HepG2 (cell line): Measurements from ENCODE around the gene TEDC1. TPM values are rescaled to one million over a fixed set of nuclear protein-coding genes. Genes with fewer than 3 reads are reported as not detected.
A peak's percentile ranks its signal among the peaks of the same experiment; 100 is the strongest.

Experiments used
- ARID2 ChIP-seq: sonication (generic); formaldehyde crosslinking; IDR thresholded peaks from 2 replicates; pipeline ENCODE4 v1.8.1; 2022; ENCODE audit warnings: mild to moderate bottlenecking, missing genetic modification reagents, borderline replicate concordance
- BHLHE40 ChIP-seq: IDR thresholded peaks from 2 replicates; pipeline ENCODE4 v1.6.1; 2011; ENCODE audit warnings: low read length, improper control_type of control experiment
- ESRRA ChIP-seq: sonication (generic); formaldehyde crosslinking; IDR thresholded peaks from 2 replicates; pipeline ENCODE4 v1.5.1; 2020; ENCODE audit warnings: mild to moderate bottlenecking, low read depth, missing genetic modification reagents
- HMGA1 ChIP-seq: sonication (generic); formaldehyde crosslinking; conservative IDR thresholded peaks from 2 replicates; pipeline ENCODE4 v1.4.0; 2020; ENCODE audit warnings: missing genetic modification reagents
- KLF13 ChIP-seq: sonication (generic); formaldehyde crosslinking; IDR thresholded peaks from 2 replicates; pipeline ENCODE4 v1.4.0; 2020; ENCODE audit warnings: mild to moderate bottlenecking, missing genetic modification reagents
- NR2F6 ChIP-seq, 2 experiments: IDR thresholded peaks; 2 replicates each; pipeline ENCODE4 v1.6.1; 2016; ENCODE audit warnings: antibody characterized with exemption in 1 of 2, mild to moderate bottlenecking in 1 of 2
- RBM22 ChIP-seq: fragments of 200-400 bp; formaldehyde crosslinking; optimal IDR thresholded peaks from 2 replicates; pipeline ENCODE3; 2017; ENCODE audit warnings: mild to moderate bottlenecking, low read length, moderate library complexity
- RELA ChIP-seq: sonication (generic); formaldehyde crosslinking; IDR thresholded peaks from 2 replicates; pipeline ENCODE4 v1.4.0; 2020; ENCODE audit warnings: missing genetic modification reagents
- REXO4 ChIP-seq: sonication (generic); formaldehyde crosslinking; IDR thresholded peaks from 2 replicates; pipeline ENCODE4 v1.8.0; 2022; ENCODE audit warnings: missing genetic modification reagents, mild to moderate bottlenecking, borderline replicate concordance
- RXRA ChIP-seq: sonication (generic); formaldehyde crosslinking; IDR thresholded peaks from 2 replicates; pipeline ENCODE4 v1.5.1; 2020; ENCODE audit warnings: missing genetic modification reagents
- SP5 ChIP-seq: IDR thresholded peaks from 2 replicates; pipeline ENCODE4 v1.6.1; 2016; ENCODE audit warnings: low read depth, borderline replicate concordance
- SRY ChIP-seq: sonication (generic); formaldehyde crosslinking; IDR thresholded peaks from 2 replicates; pipeline ENCODE4 v1.8.0; 2022; ENCODE audit warnings: mild to moderate bottlenecking, missing genetic modification reagents
- TBP ChIP-seq: sonication (generic); formaldehyde crosslinking; IDR thresholded peaks from 2 replicates; pipeline ENCODE4 v1.5.0; 2020; ENCODE audit warnings: missing genetic modification reagents
- ZC3H13 ChIP-seq: sonication (generic); formaldehyde crosslinking; IDR thresholded peaks from 2 replicates; pipeline ENCODE4 v1.8.1; 2023; ENCODE audit warnings: mild to moderate bottlenecking, missing genetic modification reagents, moderate library complexity
- ZNF614 ChIP-seq: IDR thresholded peaks from 2 replicates; pipeline ENCODE4 v1.6.1; 2018; ENCODE audit warnings: missing biosample characterization, missing genetic modification reagents, inconsistent platforms, borderline replicate concordance
- ZNF790 ChIP-seq: sonication (generic); formaldehyde crosslinking; IDR thresholded peaks from 2 replicates; pipeline ENCODE4 v1.8.0; 2022; ENCODE audit warnings: missing genetic modification reagents, mild to moderate bottlenecking, borderline replicate concordance
- polyA plus RNA-seq, 8 experiments: library from polyadenylated mRNA; depleted of rRNA in 3 of 8; stranded (reverse) in 7 of 8; unstranded in 1 of 8; fragments of >200 nt; fragmentation: Illumina TruSeq in 4 of 8; extraction: Trizol in 4 of 8; gene quantifications; 2 replicates each; pipeline versions ENCODE4 v1.2.1 to v1.2.3, GENCODE V29; 2011 to 2016; ENCODE audit warnings: low read depth in 4 of 8, missing spikeins in 1 of 8, mixed read lengths in 1 of 8; ENCODE audit not compliant: insufficient read depth in 1 of 8
- total RNA-seq, 5 experiments: library from RNA; depleted of rRNA; stranded (reverse); fragments of >200 nt; fragmentation: Illumina TruSeq; extraction: Trizol; gene quantifications; 2 replicates each; pipeline ENCODE4 v1.2.3, GENCODE V29; 2016; ENCODE audit warnings: low read depth in 1 of 5
- TF ChIP-seq, protein P1 (sequence below): sonication (generic); formaldehyde crosslinking; conservative IDR thresholded peaks from 2 replicates; pipeline ENCODE4 v1.4.0; 2020; ENCODE audit warnings: missing genetic modification reagents
- TF ChIP-seq, protein P2 (sequence below): sonication (generic); formaldehyde crosslinking; IDR thresholded peaks from 2 replicates; pipeline ENCODE4 v1.5.0; 2020; ENCODE audit warnings: mild to moderate bottlenecking, missing genetic modification reagents
- TF ChIP-seq, protein P3 (sequence below): IDR thresholded peaks from 2 replicates; pipeline ENCODE4 v1.6.1; 2012; ENCODE audit warnings: low read length, improper control_type of control experiment
- TF ChIP-seq, protein P4 (sequence below): sonication (generic); formaldehyde crosslinking; IDR thresholded peaks from 2 replicates; pipeline ENCODE4 v1.5.0; 2020; ENCODE audit warnings: mild to moderate bottlenecking, missing genetic modification reagents, borderline replicate concordance

TEDC1 gene
- total and polyA plus RNA-seq, 2 of the 13 experiments (the other 11 are each of a cell fraction or from before 2014, with no cell fraction given): 5.7 to 27.4 TPM

DNA sequence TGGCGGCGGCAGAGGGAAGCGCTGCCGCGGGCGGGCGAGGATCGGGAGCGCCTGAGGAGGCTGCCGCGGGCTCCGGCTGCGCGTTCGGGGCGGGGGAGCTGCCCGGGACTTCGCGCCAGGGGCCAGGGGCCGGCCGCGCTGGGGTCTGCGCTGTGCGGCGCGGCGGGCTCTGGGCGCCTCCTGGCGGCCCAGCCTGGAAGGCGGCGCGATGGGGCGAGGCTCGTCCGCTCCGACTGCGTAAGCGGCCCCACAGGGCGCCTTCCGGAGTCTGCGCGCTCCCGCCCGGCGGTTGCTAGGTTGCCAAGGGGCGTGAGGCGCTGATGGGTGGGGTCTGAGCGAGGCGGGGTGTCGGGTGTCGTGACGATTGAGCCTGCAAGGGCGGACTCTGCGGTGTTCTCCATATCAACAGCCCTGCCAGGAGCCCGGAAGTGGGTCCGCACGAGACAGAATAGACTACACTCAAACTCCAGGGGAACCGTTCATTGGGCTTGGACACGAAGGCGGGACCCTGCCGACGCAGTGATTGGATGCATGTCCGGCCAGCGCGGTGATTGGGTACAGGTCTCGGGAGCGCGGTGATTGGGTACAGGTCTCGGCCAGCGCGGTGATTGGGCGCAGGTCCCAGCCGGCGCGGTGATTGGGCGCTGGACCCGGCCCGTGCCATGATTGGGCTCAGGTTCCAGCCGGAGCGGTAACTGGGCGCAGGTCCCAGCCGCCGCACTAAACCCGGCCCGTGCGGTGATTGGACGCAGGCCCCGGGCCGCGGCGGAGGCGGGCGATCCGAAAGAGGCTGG lies at the start of gene TEDC1 (continued):
- TF ChIP-seq, protein P1, sequence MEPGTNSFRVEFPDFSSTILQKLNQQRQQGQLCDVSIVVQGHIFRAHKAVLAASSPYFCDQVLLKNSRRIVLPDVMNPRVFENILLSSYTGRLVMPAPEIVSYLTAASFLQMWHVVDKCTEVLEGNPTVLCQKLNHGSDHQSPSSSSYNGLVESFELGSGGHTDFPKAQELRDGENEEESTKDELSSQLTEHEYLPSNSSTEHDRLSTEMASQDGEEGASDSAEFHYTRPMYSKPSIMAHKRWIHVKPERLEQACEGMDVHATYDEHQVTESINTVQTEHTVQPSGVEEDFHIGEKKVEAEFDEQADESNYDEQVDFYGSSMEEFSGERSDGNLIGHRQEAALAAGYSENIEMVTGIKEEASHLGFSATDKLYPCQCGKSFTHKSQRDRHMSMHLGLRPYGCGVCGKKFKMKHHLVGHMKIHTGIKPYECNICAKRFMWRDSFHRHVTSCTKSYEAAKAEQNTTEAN (CRISPR knock-in tag): peak; percentile 64
- TF ChIP-seq, protein P2, sequence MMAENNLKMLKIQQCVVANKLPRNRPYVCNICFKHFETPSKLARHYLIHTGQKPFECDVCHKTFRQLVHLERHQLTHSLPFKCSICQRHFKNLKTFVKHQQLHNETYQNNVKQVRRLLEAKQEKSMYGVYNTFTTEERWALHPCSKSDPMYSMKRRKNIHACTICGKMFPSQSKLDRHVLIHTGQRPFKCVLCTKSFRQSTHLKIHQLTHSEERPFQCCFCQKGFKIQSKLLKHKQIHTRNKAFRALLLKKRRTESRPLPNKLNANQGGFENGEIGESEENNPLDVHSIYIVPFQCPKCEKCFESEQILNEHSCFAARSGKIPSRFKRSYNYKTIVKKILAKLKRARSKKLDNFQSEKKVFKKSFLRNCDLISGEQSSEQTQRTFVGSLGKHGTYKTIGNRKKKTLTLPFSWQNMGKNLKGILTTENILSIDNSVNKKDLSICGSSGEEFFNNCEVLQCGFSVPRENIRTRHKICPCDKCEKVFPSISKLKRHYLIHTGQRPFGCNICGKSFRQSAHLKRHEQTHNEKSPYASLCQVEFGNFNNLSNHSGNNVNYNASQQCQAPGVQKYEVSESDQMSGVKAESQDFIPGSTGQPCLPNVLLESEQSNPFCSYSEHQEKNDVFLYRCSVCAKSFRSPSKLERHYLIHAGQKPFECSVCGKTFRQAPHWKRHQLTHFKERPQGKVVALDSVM: no peak; the same call in 1 of the 2 replicates
- TF ChIP-seq RELA (CRISPR knock-in tag) (no peak), BHLHE40 (peak; percentile 74), KLF13 (no peak), ZNF614 (CRISPR knock-in tag) (no peak), ESRRA (CRISPR knock-in tag) (no peak; the same call in 1 of the 2 replicates), ZNF790 (CRISPR knock-in tag) (peak; percentile 90; the same call in 1 of the 2 replicates), SP5 (CRISPR knock-in tag) (peak; percentile 16; the same call in 1 of the 2 replicates), SRY (CRISPR knock-in tag) (no peak), RXRA (CRISPR knock-in tag) (peak; percentile 13), REXO4 (CRISPR knock-in tag) (0 out of 2 replicates have a peak, but pooled peaks have one; percentile 63), RBM22 (peak; percentile 77), HMGA1 (CRISPR knock-in tag) (no peak), ZC3H13 (peak; percentile 100), TBP (CRISPR knock-in tag) (no peak; the same call in 1 of the 2 replicates), ARID2 (CRISPR knock-in tag) (peak; percentile 48; the same call in 1 of the 2 replicates), NR2F6 (IDR thresholded peaks at IDR 0.05) (no peak), NR2F6 (CRISPR knock-in tag; IDR thresholded peaks at IDR 0.05) (peak; percentile 41; the same call in 1 of the 2 replicates)
- TF ChIP-seq, protein P3, sequence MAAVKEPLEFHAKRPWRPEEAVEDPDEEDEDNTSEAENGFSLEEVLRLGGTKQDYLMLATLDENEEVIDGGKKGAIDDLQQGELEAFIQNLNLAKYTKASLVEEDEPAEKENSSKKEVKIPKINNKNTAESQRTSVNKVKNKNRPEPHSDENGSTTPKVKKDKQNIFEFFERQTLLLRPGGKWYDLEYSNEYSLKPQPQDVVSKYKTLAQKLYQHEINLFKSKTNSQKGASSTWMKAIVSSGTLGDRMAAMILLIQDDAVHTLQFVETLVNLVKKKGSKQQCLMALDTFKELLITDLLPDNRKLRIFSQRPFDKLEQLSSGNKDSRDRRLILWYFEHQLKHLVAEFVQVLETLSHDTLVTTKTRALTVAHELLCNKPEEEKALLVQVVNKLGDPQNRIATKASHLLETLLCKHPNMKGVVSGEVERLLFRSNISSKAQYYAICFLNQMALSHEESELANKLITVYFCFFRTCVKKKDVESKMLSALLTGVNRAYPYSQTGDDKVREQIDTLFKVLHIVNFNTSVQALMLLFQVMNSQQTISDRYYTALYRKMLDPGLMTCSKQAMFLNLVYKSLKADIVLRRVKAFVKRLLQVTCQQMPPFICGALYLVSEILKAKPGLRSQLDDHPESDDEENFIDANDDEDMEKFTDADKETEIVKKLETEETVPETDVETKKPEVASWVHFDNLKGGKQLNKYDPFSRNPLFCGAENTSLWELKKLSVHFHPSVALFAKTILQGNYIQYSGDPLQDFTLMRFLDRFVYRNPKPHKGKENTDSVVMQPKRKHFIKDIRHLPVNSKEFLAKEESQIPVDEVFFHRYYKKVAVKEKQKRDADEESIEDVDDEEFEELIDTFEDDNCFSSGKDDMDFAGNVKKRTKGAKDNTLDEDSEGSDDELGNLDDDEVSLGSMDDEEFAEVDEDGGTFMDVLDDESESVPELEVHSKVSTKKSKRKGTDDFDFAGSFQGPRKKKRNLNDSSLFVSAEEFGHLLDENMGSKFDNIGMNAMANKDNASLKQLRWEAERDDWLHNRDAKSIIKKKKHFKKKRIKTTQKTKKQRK: no peak
- TF ChIP-seq, protein P4, sequence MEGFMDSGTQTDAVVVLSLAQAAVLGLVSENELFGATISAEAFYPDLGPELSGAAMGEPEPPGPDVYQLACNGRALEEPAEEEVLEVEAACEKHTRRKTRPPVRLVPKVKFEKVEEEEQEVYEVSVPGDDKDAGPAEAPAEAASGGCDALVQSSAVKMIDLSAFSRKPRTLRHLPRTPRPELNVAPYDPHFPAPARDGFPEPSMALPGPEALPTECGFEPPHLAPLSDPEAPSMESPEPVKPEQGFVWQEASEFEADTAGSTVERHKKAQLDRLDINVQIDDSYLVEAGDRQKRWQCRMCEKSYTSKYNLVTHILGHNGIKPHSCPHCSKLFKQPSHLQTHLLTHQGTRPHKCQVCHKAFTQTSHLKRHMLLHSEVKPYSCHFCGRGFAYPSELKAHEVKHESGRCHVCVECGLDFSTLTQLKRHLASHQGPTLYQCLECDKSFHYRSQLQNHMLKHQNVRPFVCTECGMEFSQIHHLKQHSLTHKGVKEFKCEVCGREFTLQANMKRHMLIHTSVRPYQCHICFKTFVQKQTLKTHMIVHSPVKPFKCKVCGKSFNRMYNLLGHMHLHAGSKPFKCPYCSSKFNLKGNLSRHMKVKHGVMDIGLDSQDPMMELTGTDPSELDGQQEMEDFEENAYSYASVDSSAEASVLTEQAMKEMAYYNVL (CRISPR knock-in tag): no peak
